ENCODE data around the gene TMEM238. TPM values are rescaled to one million over a fixed set of nuclear protein-coding genes. Genes with fewer than 3 reads are reported as not detected.

Gene TMEM238
- total and polyA plus RNA-seq, 10 of the 15 experiments (the other 5 are each of a cell fraction or from before 2014, with no cell fraction given): 0.05 to 16.9 (median 0.58) TPM; not detected in 1

GRCh38 chr19:55377356-55378131 is 6.5 kb downstream of the TMEM238 start:
- RAD21 ChIA-PET (ENCODE audit: unreplicated experiment): interaction anchor here (1.0 kb wide), 1 partner anchor 76 kb away, joined by 4 read pairs; no protein-coding TSS in a partner anchor
- DNase-seq (ENCODE audit: low read depth, low spot score) (no peak), ATAC-seq (no peak), FAIRE-seq (no peak)
- POLR2A ChIA-PET: no interaction called here
- 68% methylated on average over 41 of the region's 43 CpGs for WGBS (ENCODE audit: insufficient coverage, insufficient replicate concordance, low lambda C conversion rate, missing lambda C conversion rate)
- no peak overlapping the region for H3K4me2 ChIP-seq (ENCODE audit: control insufficient read depth, insufficient read depth)
- no peak overlapping the region for H3K27ac ChIP-seq (ENCODE audit: control insufficient read depth, insufficient read depth)
- no peak overlapping the region for H3K4me3 ChIP-seq
- CTCF ChIA-PET: no interaction called here
- no TSS peak for BruUV-seq (replicated peaks)
- no peaks in the 10 kb centered on the region for H3K9me3 ChIP-seq (replicated peaks; ENCODE audit: control insufficient read depth, insufficient read depth, low read length)
- TF ChIP-seq PML (IDR thresholded peaks at IDR 0.05; ENCODE audit: low read length) (no peak), ZNF622 (IDR thresholded peaks at IDR 0.05) (no peak), DPF2 (IDR thresholded peaks at IDR 0.05) (no peak), JUNB (IDR thresholded peaks at IDR 0.05) (no peak), ASH2L (IDR thresholded peaks at IDR 0.05; ENCODE audit: borderline replicate concordance, low read depth) (no peak), NFYA (IDR thresholded peaks at IDR 0.05; ENCODE audit: borderline replicate concordance, low read depth, low read length) (no peak), RELB (IDR thresholded peaks at IDR 0.05; ENCODE audit: low read depth) (no peak), SREBF1 (IDR thresholded peaks at IDR 0.05; ENCODE audit: low read length) (no peak), NR2F1 (conservative IDR thresholded peaks at IDR 0.05) (no peak), NFIC (IDR thresholded peaks at IDR 0.05; ENCODE audit: low read depth, low read length) (no peak), KDM1A (IDR thresholded peaks at IDR 0.05; ENCODE audit: borderline replicate concordance) (no peak), SP1 (IDR thresholded peaks at IDR 0.05; ENCODE audit: low read depth, low read length) (no peak), BRCA1 (IDR thresholded peaks at IDR 0.05; ENCODE audit: low read depth, low read length) (no peak), HDAC6 (IDR thresholded peaks at IDR 0.05; ENCODE audit: unreplicated experiment) (no peak), CREB1 (IDR thresholded peaks at IDR 0.05; ENCODE audit: low read depth) (no peak), MTA3 (IDR thresholded peaks at IDR 0.05; ENCODE audit: borderline replicate concordance, low read length) (no peak), KLF5 (IDR thresholded peaks at IDR 0.05; ENCODE audit: partially characterized antibody) (no peak), EGR1 (IDR thresholded peaks at IDR 0.05; ENCODE audit: borderline replicate concordance in 1 of 2, low read depth in 2 of 2, low read length in 2 of 2) (no peak), BACH1 (IDR thresholded peaks at IDR 0.05; ENCODE audit: borderline replicate concordance) (no peak), RAD51 (IDR thresholded peaks at IDR 0.05) (no peak)
- no peak overlapping the region for H3K9ac ChIP-seq (ENCODE audit: control insufficient read depth, insufficient read depth, low read length)
- no peaks in the 10 kb centered on the region for H3K27me3 ChIP-seq (replicated peaks in 1 of 2; ENCODE audit: control insufficient read depth in 2 of 2, insufficient read depth in 2 of 2, low read length in 1 of 2)
- no peaks in the 10 kb centered on the region for H3K36me3 ChIP-seq (ENCODE audit: control insufficient read depth in 2 of 2, insufficient read depth in 2 of 2, low read length in 1 of 2)
- intact Hi-C loops (cut with micrococcal nuclease; ENCODE audit: unreplicated experiment) (no loop called here), in situ Hi-C loops (cut with MboI) (no loop called here)
- SMC1A ChIA-PET (ENCODE audit: uncharacterized antibody, unreplicated experiment): no interaction called here
- no peaks in the 10 kb centered on the region; the same call in none of the 2 replicates for H3K79me2 ChIP-seq (ENCODE audit: control insufficient read depth, insufficient read depth, low read length)
- no peak overlapping the region for H2AFZ ChIP-seq (ENCODE audit: control insufficient read depth, low read depth, low read length)
- no peaks in the 10 kb centered on the region for H3K4me1 ChIP-seq (ENCODE audit: control insufficient read depth, insufficient read depth, low read length)
- H4K20me1 ChIP-seq (ENCODE audit: control insufficient read depth, insufficient read depth): no peaks in the 10 kb centered on the region
